ENCODE results near the gene SELL.
"Not testable (repeated sequence)": the region's sequence is repeated elsewhere in the genome, so short reads cannot be mapped to it uniquely, and the experiment has no call there.

The SELL gene

DNA sequence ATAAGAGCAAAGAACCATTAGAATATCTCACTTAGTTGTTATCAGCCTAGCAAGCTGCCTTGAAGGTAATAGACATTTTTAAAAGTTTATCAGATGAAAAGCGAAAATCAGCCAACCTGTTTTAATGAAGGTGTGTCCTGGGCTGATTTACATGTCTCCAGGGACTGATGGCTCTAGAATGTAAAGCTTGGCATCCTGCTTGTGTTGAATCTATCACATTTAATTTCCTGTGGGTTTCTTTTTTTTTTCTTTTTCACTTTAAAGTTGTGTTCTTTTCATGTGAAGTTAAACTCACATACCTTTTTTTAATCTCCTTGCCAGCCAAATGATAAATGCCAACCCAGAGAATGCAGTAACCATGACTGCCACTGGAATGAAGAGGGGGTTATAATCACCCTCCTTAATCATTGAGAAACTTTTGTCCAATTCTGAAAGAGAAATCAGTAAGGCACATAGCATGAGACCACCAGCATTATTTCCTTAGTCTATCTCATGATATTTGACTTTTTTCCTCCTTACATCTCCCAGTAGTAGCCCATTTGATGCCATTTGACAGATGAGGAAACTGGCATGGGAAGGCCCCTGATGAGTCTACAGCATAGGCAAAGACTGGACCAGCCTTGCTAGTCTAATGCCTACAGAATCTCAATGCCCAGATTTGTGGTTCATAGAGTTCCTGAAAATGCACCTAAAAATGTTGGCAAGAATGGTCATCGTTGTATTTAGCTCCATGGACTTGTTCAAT lies 10.0 kb downstream of the SELL start:
- DNase-seq = no peak

DNA sequence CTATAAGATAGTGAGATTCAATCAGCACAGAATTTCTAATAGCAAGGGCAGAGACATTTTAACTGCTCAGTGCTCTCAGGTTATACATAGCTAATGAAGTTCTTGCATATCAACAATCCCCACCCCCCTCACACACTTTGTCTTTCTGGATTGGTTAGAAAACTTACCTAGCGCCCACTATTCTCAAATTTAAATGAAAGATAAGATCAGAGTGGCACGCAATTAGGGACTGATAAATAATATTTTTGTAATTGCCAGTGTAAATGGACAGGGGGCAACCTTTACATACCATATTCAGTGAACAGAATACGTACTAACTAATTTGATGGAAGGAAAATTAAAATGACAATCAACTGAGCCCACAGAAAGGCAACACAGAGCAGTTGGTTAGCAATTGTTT lies 11.7 kb downstream of the SELL start:
- DNase-seq = no peak

DNA sequence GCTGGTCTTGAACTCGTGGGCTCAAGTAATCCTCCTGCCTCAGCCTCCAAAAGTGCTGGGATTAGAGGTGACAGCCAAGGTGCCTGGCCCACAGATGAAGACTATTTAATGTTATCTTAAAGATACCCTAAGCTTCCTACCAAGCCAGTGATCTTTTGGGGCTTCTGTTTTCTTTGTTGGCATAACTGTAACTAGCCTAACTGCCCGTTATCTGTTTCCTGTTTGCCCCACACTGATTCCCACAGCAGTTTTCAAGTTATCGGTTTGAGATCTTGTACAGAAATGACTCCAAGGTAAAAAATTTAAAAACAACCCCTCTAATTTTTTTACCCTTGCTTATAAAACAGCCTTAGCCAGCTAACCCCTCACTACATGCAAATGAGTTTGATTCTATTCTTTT lies 12.4 kb downstream of the SELL start:
- DNase-seq = peak in 1 of 2 donors; percentile 48

DNA sequence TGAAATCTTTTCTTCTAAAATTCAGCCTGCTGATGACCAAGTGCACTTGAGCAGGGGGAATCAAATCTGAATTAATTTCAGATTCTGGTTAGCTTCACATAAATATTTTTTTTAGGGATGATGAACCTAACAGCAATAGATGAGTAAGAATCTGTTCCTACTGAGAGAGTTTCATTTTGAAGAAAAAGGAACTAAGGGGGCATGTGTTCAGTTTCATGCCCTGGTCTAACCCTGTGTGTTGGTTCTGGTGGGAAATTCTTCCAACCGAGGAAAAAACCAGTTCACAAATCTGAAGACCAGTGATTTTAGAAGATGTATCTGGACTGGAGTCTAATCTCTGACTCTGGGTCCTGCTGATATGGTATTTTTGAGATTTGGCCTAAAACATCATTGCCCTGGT lies 13.7 kb downstream of the SELL start:
- peak in 1 of 2 donors; percentile 42 for DNase-seq

DNA sequence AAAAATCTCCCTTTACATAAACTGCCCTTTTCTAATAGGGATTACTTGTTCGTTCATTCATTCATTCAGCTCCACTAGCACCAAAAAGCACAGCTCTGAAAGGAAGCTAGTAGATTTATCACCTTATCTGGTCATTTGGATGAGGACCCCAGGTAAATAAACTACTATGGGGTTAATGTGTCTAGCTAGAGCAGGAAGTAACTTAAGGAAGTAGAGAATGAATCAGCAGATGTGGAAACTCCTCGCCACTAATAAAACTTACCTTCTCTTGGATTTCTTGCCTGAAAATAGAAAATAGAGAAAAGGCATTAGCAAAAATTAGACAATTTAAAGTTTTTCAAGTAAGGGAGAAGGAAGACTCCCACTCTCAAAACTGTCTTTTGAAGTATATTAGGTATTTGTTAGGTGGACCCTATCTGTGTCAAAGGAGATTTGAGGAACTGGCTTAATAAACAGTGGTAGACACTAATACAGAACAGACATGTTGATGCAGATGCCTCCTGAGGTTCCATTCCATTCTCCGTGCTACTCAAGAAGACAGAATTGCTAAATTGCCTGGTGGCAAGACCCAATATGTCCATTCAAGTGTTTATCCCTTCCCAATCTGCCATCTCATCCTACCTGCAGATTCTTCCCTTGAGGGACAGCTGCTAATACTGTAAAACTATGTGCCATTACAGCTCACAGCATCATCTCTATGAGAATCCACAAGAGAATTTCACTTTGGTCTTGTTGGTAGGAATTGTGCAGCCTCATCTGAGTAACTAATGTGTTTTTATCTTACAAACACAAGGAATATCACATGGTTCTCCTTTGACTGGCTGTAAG lies 14.9 kb downstream of the SELL start:
- no peak for DNase-seq

DNA sequence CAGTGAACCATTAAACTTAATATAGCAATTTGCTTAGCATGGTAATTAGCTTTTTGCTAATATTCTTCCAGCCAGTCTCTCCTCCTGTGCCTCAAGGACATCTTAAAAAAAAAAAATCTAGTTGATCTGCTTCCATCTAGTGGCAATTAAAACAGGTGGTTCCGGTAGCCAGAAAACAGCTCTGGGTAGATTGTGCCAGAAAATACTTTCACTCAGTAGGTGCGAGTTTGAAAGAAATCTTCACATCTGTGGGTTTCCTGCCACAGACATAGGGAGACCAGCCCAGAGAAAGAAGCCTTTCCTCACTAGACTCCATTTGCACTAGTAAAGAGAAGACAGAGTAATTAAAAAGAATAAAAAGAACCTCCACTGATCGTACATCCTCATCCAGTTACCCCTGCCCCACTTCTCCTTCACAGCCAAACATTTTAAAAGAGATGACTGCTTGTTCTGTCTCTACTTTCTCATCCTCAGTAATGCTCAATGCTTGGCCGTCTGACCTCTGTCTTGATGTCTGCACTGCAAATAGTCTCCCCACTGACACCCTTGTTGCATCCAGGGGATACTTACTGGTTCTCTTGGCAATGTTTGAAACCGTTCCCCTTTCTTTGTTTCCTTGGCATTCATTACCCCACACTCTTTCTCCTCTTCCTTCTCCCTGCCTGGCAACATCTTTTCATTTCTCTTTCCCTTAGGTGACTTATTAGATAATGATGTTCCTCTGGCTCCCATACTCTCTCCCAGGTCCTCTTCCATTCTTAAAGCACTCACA lies 16.9 kb downstream of the SELL start:
- peak in 1 of 2 donors; percentile 81 for DNase-seq

DNA sequence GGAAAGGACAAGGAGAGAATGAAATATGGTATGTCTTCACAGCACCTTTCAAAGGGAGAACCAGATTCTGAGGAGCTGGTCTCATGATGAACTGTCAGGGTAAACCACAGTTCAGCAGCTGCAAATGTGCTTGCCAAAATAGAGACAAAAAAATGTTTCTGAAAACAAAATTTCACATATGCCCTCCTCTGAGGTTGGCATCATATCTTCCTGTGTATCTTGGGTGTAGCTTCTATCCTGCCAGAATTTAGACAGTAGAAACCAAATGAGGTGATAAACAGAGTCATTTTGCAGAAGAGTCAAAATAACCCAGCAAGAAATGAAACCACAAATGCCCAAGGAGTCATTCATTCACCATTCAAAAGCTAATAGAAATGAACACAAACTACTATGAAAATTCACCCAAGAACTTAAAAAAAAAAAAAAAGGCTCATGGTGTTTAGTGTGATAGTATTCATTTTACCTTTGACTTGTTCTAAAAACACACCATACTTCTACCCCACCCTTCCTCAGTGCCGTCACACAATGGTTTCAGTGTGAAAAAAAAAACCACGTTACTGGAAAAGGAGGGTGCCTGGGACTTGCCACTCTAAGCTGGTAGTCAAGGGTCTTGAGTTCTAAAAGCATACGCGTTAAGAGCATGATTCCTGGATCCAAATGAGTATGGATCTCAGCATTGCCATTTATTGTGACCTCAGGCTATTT lies 18.5 kb downstream of the SELL start:
- DNase-seq = peak in 1 of 2 donors; percentile 55

DNA sequence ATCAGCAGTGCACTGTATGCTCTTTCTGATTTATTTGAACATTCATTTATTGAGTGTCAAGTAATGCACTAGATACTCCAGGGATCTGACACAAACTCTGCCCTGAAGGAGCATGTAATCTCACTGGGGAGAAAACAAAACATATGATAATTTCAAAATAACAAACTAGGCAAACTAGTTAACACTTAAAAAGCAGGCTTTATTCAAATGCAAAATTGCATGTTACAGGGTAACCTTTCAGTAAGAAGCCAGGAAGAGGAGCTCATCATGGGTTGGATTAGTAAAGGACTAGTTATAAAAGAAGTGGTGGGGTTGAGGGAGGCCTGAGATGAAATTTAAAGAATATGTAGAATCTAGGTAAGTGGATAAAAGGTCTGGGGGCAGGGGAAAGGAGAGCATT lies 20.9 kb downstream of the SELL start:
- no peak for DNase-seq

DNA sequence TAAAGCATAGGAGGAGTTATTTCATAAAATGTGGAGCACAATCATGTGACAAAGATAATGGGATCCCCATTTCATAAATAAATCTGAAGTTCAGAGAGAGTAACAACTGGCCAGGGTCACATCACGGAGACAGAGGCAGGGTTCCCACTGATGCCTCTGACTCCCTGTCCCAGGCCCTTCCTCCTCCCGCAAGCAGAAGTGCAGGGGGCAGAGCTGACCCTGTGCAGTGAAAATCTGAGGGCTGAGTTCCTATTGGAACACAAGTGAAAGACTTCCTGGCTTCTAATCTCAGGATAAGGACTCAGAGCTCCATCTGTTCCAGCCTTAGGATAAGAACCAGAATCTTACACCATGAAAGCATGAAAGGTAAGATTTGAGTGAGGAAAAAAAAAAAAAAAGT lies 22.0 kb downstream of the SELL start:
- no peak for DNase-seq

DNA sequence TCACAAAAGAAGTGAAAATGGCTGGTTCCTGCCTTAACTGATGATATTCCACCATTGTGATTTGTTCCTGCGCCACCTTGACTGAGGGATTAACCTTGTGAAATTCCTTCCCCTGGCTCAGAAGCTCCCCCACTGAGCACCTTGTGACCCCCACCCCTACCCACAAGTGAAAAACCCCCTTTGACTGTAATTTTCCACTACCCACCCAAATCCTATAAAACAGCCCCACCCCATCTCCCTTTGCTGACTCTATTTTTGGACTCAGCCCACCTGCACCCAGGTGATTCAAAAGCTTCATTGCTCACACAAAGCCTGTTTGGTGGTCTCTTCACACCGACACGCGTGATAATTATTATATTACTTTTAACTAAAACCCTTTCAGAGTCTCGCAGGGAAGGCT lies 23.0 kb downstream of the SELL start:
- DNase-seq = not testable (repeated sequence)

DNA sequence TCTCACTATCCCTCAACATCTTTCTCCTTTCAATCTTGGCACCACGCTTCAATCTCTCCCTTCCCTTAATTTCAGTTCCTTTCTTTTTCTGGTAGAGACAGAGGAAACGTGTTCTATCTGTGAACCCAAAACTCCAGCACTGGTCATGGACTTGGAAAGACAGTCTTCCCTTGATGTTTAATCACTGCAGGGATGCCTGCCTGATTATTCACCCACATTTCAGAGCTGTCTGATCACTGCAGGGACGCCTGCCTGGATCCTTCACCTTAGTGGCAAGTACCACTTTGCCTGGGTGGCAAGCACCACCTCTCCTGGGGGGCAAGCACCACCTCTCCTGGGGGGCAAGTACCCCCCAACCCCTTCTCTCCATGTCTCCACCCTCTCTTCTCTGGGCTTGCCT lies 27.8 kb downstream of the SELL start:
- DNase-seq = no peak

DNA sequence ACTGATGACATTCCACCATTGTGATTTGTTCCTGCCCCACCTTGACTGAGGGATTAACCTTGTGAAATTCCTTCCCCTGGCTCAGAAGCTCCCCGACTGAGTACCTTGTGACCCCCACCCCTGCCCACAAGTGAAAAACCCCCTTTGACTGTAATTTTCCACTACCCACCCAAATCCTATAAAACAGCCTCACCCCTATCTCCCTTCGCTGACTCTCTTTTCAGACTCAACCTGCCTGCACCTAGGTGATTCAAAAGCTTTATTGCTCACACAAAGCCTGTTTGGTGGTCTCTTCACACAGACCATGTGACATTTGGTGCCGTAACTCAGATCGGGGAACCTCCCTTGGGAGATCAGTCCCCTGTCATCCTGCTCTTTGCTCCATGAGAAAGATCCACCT lies 28.3 kb downstream of the SELL start:
- not testable (repeated sequence) for DNase-seq

DNA sequence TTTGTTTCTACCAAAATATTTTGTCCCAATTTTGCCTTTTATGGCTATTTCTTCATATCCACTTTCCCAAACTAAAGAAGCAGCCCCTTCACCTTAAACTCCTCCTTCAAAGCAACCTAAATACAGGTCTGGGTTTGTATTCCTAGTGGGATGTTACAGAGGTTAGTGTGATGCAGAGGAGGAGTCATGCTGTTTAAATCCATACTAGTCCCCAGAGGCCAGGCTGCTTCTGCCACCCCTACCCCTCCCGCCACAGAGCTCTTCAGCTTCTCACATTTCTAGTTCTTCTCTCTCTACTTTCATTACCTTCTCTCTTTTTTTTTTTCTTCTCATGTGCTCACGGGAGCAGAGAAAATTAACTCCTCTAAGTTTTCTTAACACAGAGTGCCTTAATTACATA lies 29.3 kb downstream of the SELL start:
- DNase-seq = no peak

DNA sequence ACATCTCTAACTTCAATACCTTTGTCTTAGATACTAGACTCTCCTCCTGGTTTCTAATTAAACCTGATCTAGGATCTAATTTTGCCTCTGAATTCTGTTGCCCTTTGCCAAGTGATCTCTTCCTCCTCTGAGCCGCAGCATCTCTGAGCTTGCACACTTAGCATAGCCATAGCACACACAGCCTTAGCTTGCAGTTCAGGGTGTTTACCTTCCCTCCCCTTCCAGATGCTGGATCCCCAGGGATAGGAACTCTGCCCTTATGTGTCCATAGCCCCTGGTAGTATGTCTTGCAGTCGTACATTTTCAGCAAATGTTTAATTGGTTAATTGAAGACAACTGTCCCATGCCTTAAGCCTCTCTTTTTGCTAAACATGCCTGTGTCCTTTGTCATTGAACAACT lies 30.3 kb downstream of the SELL start:
- DNase-seq = no peak

DNA sequence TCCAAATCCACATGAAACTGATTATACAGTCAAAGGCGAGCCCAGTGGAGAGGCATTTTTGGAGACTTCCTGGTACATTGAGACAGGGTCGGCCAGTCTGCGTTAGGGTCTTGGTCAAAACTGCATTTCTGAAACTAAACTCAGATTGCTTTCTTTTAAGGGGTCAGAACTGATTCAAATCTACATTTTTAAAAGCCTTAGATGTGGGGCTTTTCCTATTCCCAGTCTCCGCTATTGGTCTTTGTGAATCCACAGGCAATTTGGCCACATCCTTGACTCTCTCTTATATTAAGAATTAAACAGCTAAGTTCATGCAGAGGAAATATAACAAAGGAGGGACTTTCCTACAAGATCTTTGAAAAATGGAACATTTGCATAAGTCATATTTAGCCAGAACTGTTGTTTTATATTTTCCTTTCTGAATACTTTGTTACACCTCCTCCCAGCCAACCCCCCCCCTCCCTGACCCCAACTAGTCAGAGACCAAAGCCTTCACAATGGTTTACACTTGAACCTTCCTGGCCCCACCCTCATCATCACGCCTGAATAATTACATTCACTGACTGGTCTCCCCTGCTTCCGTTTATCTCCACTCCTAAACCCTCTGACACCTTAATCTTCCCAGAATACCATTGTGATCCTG lies 30.9 kb downstream of the SELL start:
- no peak for DNase-seq

DNA sequence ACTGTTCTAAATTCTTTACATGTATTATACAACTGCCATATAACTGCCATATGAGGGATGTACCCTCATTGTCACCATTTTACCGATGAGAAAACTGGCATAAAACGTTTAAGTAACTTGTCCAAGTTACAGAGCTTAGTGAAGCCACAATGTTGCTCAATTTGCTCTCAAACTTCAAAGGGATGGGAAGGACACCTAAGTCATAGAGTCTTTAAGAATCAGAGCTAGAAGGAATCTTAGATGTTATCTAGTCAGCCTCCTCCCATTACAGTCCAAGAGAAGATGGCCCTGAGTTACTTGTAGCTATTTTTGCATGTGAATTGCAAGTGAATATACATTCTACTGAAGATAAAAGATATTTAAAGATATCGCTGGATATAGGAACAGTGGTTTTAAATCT lies 31.7 kb downstream of the SELL start:
- DNase-seq = no peak

DNA sequence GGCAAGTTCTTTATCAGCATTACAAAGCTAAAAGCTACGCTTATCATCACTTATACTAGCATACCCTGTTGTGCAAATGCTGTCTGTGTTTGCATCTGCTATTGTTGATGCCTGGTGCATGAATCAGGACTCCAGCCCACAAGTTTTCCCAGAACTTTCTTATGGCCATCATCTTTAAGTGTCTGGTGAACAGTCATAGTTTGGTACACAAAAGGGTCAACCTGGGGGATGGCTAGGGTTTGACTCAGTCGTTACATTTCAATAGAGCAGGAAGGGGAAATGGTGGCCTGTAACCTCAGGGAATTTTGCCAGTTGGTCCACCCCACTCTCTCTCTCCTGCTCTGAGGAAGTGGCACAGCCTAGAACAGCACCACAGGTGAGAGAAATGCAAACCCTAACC lies 35.4 kb downstream of the SELL start:
- no peak for DNase-seq

DNA sequence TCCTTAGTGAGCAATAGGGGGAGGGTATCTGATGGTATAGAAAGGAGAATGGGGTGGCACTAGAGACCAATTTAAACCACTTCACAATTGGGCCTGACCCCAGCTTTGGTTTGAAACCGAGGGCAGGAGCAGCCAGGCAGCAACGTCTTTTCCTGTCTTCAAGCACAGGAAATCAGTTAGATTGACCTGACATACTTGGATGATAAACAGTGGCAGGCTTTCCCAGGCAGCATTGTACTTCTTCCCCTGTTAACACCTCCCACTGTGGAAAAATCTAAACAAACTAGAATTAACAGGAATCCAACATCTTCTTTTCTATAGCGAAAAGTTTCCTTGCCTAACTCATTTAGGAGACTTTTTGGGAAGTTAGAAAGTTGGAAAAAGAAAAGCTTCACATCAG lies 40.6 kb downstream of the SELL start:
- DNase-seq = no peak

DNA sequence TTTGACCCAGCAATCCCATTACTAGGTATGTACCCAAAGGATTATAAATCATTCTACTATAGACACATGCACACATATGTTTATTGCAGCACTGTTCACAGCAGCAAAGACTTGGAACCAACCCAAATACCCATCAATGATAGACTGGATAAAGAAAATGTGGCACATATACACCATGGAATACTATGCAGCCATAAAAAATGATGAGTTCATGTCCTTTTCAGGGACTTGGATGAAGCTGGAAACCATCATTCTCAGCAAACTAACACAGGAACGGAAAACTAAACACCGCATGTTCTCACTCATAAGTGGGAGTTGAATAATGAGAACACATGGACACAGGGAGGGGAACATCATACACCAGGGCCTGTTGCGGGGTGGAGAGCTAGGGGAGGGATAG lies 41.2 kb downstream of the SELL start:
- DNase-seq = not testable (repeated sequence)

DNA sequence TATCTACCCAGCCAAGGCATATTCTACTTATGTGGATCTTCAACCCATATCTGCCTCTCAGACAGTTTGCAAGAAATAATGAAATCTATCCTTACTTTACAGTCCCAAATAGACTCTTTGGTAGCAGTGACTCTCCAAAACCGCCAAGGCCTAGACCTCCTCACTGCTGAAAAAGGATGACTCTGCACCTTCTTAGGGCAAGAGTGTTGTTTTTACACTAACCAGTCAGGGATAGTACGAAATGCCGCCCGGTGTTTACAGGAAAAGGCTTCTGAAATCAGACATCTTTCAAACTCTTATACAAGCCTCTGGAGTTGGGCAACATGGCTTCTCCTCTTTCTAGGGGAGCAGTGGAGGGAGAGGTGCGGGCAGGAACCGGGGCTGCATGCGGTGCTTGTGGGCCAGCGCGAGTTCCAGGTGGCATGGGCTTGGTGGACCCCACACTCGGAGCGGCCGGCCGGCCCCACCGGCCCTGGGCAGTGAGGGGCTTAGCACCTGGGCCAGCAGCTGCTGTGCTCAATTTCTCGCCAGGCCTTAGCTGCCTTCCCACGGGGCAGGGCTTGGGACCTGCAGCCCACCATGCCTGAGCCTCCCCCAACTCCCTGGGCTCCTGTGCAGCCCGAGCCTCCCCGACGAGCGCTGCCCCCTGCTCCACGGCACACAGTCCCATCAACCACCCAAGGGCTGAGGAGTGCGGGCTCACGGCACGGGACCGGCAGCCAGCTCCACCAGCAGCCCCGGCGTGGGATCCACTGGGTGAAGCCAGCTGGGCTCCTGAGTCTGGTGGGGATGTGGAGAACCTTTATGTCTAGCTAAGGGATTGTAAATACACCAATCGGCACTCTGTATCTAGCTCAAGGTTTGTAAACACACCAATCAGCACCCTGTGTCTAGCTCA lies 43.5 kb downstream of the SELL start:
- not testable (repeated sequence) for DNase-seq

DNA sequence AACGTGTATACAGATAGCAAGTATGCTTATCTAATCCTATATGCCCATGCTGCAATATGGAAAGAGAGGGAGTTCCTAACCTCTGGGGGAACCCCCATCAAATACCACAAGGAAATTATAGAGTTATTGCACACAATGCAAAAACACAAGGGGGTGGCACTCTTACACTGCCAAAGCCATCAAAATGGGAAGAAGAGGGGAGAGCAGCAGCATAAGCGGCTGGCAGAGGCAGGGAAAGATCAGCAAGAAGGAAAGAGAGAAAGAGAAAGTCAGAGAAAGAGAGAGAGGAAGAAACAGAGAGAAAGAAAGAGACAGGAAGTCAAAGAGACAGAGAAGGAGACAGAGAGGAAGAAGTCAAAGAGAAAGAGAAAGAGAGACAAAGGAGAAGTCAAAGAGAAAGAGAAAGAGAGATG lies 44.2 kb downstream of the SELL start:
- peak in 1 of 2 donors; percentile 82 for DNase-seq
